Endothelial cell of umbilical vein (primary cell): ENCODE measurements around the gene RFPL1. TPM values are rescaled to one million over a fixed set of nuclear protein-coding genes. Genes with fewer than 3 reads are reported as not detected.

Experiments
- BruUV-seq: library from RNA; stranded (reverse); fragments of 400-500 nt; replicated peaks from 2 replicates; lab custom pipeline; 2021; lab: Mats Ljungman, UMichigan
- CTCF ChIA-PET: fragments of 300-600, 350-600 bp; sonication (Branson Sonifier 250); formaldehyde crosslinking; loops from one replicate; lab custom pipeline; 2021; ENCODE audit warnings: antibody characterized with exemption, inconsistent platforms; lab: Charles Lee
- POLR2A ChIA-PET: fragments of 300-600, 350-600 bp; sonication (Branson Sonifier 250); formaldehyde crosslinking; loops from one replicate; lab custom pipeline; 2021; ENCODE audit warnings: antibody characterized with exemption, inconsistent platforms; lab: Charles Lee
- DNase-seq: peaks from one replicate; pipeline ENCODE4 v3.0.0-alpha.2; 2011; ENCODE audit warnings: low read depth, low spot score
- FAIRE-seq: peaks from 2 replicates; lab custom pipeline; 2011; peaks lifted over from hg19 to GRCh38; lab: Jason Lieb, UNC
- H2AFZ ChIP-seq: 2 replicates; pipeline ENCODE4 v1.6.0; 2012; ENCODE audit warnings: low read depth, low read length, control low read depth, inconsistent platforms
- H3K27ac ChIP-seq: 2 replicates; pipeline ENCODE4 v1.5.1; 2011; ENCODE audit warnings: low read depth, mild to moderate bottlenecking, control low read depth, low read length, moderate library complexity; ENCODE audit not compliant: insufficient read depth
- H3K27me3 ChIP-seq, 2 experiments: 2 replicates each; pipeline versions ENCODE4 v1.6.0 to v1.6.1; 2011; ENCODE audit warnings: low read length in 2 of 2, mixed read lengths in 1 of 2; ENCODE audit not compliant: control insufficient read depth in 2 of 2, insufficient read depth in 2 of 2
- H3K36me3 ChIP-seq, 2 experiments: 2 replicates in 1 of 2; 3 replicates in 1 of 2; pipeline ENCODE4 v1.5.1; 2011; ENCODE audit warnings: low read length in 2 of 2, mild to moderate bottlenecking in 1 of 2, moderate library complexity in 1 of 2; ENCODE audit not compliant: control insufficient read depth in 2 of 2, insufficient read depth in 2 of 2; ENCODE audit errors: extremely low read depth in 1 of 2
- H3K4me1 ChIP-seq: 3 replicates; pipeline ENCODE4 v1.5.1; 2011; ENCODE audit warnings: mild to moderate bottlenecking, low read length; ENCODE audit not compliant: control insufficient read depth, insufficient read depth; ENCODE audit errors: extremely low read depth
- H3K4me2 ChIP-seq: 2 replicates; pipeline ENCODE4 v1.6.1; 2011; ENCODE audit warnings: low read length, control low read depth, mixed read lengths; ENCODE audit not compliant: insufficient read depth
- H3K4me3 ChIP-seq, 3 experiments: fragments of 200-600 bp in 1 of 3; sonication (generic), shearing (Covaris generic) in 1 of 3; replicated peaks in 1 of 3; 2 replicates each; pipeline ENCODE4 v1.5.1; 2011 to 2016; ENCODE audit warnings: control low read depth in 3 of 3, low read length in 3 of 3, mild to moderate bottlenecking in 2 of 3, inconsistent platforms in 1 of 3, low read depth in 1 of 3, moderate library complexity in 1 of 3; ENCODE audit not compliant: insufficient read depth in 1 of 3
- H3K79me2 ChIP-seq: 2 replicates; pipeline ENCODE4 v1.6.0; 2012; ENCODE audit warnings: low read length, inconsistent platforms; ENCODE audit not compliant: control insufficient read depth, insufficient read depth
- H3K9ac ChIP-seq: replicated peaks from 2 replicates; pipeline ENCODE3; 2011; ENCODE audit warnings: low read length, control low read depth; ENCODE audit not compliant: insufficient read depth; ENCODE audit errors: extremely low read depth
- H3K9me1 ChIP-seq: replicated peaks from 3 replicates; pipeline ENCODE4 v1.6.0; 2011; ENCODE audit warnings: mild to moderate bottlenecking, low read length; ENCODE audit not compliant: control insufficient read depth, insufficient read depth; ENCODE audit errors: extremely low read depth
- H3K9me3 ChIP-seq: replicated peaks from 2 replicates; pipeline ENCODE4 v1.5.1; 2012; ENCODE audit warnings: low read length, inconsistent platforms; ENCODE audit not compliant: control insufficient read depth, insufficient read depth
- H4K20me1 ChIP-seq: replicated peaks from 2 replicates; pipeline ENCODE3; 2011; ENCODE audit warnings: mild to moderate bottlenecking, low read length; ENCODE audit not compliant: control insufficient read depth, insufficient read depth; ENCODE audit errors: extremely low read depth
- CTCF ChIP-seq, 2 donors: IDR thresholded peaks; 1 replicate in 1 of 2; 2 replicates in 1 of 2; pipeline ENCODE4 v1.5.1; 2011; ENCODE audit warnings: low read length in 2 of 2, mild to moderate bottlenecking in 2 of 2, moderate library complexity in 2 of 2, control low read depth in 1 of 2, inconsistent platforms in 1 of 2, low read depth in 1 of 2; ENCODE audit not compliant: insufficient read depth in 1 of 2; ENCODE audit errors: extremely low read depth in 1 of 2
- FOS ChIP-seq: IDR thresholded peaks from 2 replicates; pipeline ENCODE4 v1.6.1; 2011; ENCODE audit warnings: mild to moderate bottlenecking, low read length, moderate library complexity, borderline replicate concordance; ENCODE audit not compliant: insufficient read depth
- GATA2 ChIP-seq: IDR thresholded peaks from 2 replicates; pipeline ENCODE4 v1.7.0; 2011; ENCODE audit warnings: low read depth, mild to moderate bottlenecking, moderate library complexity, mixed read lengths, low read length; ENCODE audit not compliant: insufficient read length, insufficient read depth
- JUN ChIP-seq: IDR thresholded peaks from 2 replicates; pipeline ENCODE4 v1.6.1; 2011; ENCODE audit warnings: borderline replicate concordance, low read depth; ENCODE audit not compliant: insufficient read length, insufficient read depth
- MYC ChIP-seq: IDR thresholded peaks from one replicate; pipeline ENCODE4 v1.6.1; 2011; ENCODE audit warnings: mild to moderate bottlenecking, low read depth, low read length
- POLR2A ChIP-seq: IDR thresholded peaks from 2 replicates; pipeline ENCODE4 v1.6.1; 2012; ENCODE audit warnings: low read depth, mild to moderate bottlenecking, control low read depth, low read length
- POLR2AphosphoS5 ChIP-seq: IDR thresholded peaks from 2 replicates; pipeline ENCODE4 v1.6.1; 2012; ENCODE audit warnings: low read depth, mild to moderate bottlenecking, control low read depth, low read length, moderate library complexity; ENCODE audit not compliant: insufficient read depth
- dilution Hi-C: fragments of 300-500 bp; cut with MboI; formaldehyde crosslinking; loops from one replicate; pipeline ENCODE4 v1.15.0; 2019; ENCODE audit warnings: low sequenced_read_pairs; ENCODE audit not compliant: extremely low pct_ligation_motif_present
- intact Hi-C: fragments of 100-400 bp; cut with micrococcal nuclease; formaldehyde crosslinking; loops from one replicate; pipeline ENCODE4 v1.10.0; 2022
- polyA plus RNA-seq, 4 experiments: library from polyadenylated mRNA; depleted of rRNA in 3 of 4; stranded (reverse) in 3 of 4; unstranded in 1 of 4; fragments of >200 nt; gene quantifications; 2 replicates each; pipeline versions ENCODE4 v1.2.1 to v1.2.3, GENCODE V29; 2011 to 2012; ENCODE audit warnings: missing spikeins in 1 of 4
- total RNA-seq: library from RNA; stranded (reverse); gene quantifications from 2 replicates; pipeline ENCODE4 v1.2.3, GENCODE V29; 2021

RFPL1 gene
- total and polyA plus RNA-seq, 2 donors (not counting 3 experiments of a cell fraction or from before 2014, with no cell fraction given): not detected

DNA sequence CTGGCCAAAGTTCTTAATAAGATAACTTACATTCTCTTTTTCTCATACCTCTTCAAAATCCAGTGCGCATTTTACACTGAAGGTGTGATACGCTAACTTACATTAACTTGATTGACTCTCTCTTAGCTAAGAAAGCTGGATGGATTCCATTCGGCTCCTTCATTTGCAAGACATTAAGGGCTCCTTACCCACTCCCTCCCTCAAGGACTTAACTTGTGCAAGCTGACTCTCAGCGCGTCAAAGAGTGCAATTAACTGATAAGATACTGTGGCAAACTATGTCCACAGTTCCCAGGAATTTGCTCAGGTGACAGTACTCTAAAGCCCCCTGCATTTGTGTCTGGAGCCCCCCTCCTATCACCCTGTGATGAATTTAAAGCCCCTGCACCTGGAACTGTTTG, 6.4 kb upstream of the RFPL1 start:
- intact Hi-C loops: no loop called here
- Histone ChIP-seq H2AFZ (no peak overlapping the region), H3K9ac (no peak overlapping the region), H3K9me1 (no peaks in the 10 kb centered on the region), H3K79me2 (no peaks in the 10 kb centered on the region), H3K9me3 (no peaks in the 10 kb centered on the region), H3K4me1 (no peaks in the 10 kb centered on the region), H3K27me3 (peaks cover 21 to 40% of the 10 kb centered on the region in 2 experiments), H3K4me3 (no peak overlapping the region), H3K4me2 (no peak overlapping the region), H4K20me1 (no peaks in the 10 kb centered on the region), H3K36me3 (no peaks in the 10 kb centered on the region), H3K27ac (no peak overlapping the region)
- TF ChIP-seq CTCF (IDR thresholded peaks at IDR 0.05; ENCODE audit: extremely low read depth in 1 of 2, insufficient read depth in 1 of 2, low read depth in 1 of 2, low read length in 2 of 2): no peak
- no peak for TF ChIP-seq MYC
- TF ChIP-seq POLR2A: no peak
- no peak for TF ChIP-seq FOS
- TF ChIP-seq GATA2: no peak
- TF ChIP-seq JUN: no peak
- no peak for TF ChIP-seq POLR2AphosphoS5
- BruUV-seq: no TSS peak
- ChIA-PET POLR2A (no interaction called here), CTCF (no interaction called here)
- dilution Hi-C loops: no loop called here
- no peak for FAIRE-seq
- no peak for DNase-seq
